Measurements from ENCODE around the gene DHCR24. TPM values are rescaled to one million over a fixed set of nuclear protein-coding genes. Genes with fewer than 3 reads are reported as not detected.
A peak's percentile ranks its signal among the peaks of the same experiment; 100 is the strongest.

Gene DHCR24
- total and polyA plus RNA-seq, 2 of the 13 experiments (the other 11 are each of a cell fraction or from before 2014, with no cell fraction given): 374 to 448 TPM

DNA sequence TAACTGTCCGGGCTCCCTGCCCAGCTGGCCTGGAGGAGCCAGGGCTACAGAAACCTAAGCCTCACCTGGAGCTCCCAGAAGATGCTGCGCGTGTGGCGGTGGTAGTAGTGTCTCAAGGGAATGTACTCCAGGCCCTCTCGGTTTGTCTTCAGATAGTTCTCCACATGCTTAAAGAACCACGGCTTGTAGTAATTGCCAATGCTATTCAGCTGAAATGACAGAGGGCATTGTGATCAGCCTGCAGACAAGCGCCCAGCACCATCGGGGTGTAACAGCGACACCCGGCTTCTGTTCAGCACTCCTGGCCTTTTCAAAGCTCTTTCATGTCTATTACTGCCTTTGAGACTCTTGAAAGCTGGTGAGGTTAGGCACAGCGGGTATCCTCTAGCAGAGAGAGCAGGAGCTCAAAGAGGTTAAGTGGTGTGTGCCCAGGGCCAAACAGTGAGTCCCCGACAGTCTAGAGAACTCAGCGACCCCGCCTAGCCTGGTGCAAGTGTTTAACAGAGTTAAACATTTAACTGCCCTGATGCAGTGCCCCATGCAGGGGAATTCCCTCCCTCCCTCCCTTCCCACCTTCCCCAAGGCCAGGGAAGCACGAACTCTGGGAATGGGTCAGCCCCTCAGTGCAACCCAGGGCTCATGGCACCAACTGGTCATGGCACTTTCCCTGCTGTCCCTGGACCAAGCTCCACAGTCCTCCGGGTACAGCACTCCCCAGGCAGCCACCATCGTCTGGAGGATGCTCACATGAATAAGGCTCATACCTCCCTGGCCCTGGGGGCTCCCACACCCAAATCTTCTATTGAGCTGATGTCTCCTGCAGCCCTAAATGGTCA, 21.5 kb downstream of the DHCR24 start (continued):
- TF ChIP-seq TAF15 (IDR thresholded peaks at IDR 0.05; ENCODE audit: low read depth, low read length, poor library complexity, severe bottlenecking) (no peak), ZNF550 (CRISPR knock-in tag; IDR thresholded peaks at IDR 0.05; ENCODE audit: borderline replicate concordance) (no peak), ZKSCAN5 (CRISPR knock-in tag; IDR thresholded peaks at IDR 0.05) (no peak), ZNF207 (IDR thresholded peaks at IDR 0.05; ENCODE audit: borderline replicate concordance) (no peak), HDAC1 (CRISPR knock-in tag; IDR thresholded peaks at IDR 0.05) (peak; percentile 74), NFYC (CRISPR knock-in tag; IDR thresholded peaks at IDR 0.05) (no peak), ZBTB7B (CRISPR knock-in tag; IDR thresholded peaks at IDR 0.05) (peak; percentile 83; the same call in 1 of the 2 replicates), ZFP90 (CRISPR knock-in tag; IDR thresholded peaks at IDR 0.05; ENCODE audit: borderline replicate concordance) (no peak), ZNF142 (CRISPR knock-in tag; IDR thresholded peaks at IDR 0.05) (no peak), PAWR (CRISPR knock-in tag; IDR thresholded peaks at IDR 0.05; ENCODE audit: borderline replicate concordance) (no peak), ONECUT2 (CRISPR knock-in tag; IDR thresholded peaks at IDR 0.05) (no peak), NBN (conservative IDR thresholded peaks at IDR 0.05) (no peak), LCORL (IDR thresholded peaks at IDR 0.05) (no peak), LCORL (CRISPR knock-in tag; IDR thresholded peaks at IDR 0.05) (peak; percentile 85), ZNF556 (CRISPR knock-in tag; IDR thresholded peaks at IDR 0.05; ENCODE audit: borderline replicate concordance) (peak; percentile 16; the same call in 1 of the 2 replicates), POGZ (CRISPR knock-in tag; IDR thresholded peaks at IDR 0.05) (peak; percentile 21; the same call in 1 of the 2 replicates), ZBTB44 (CRISPR knock-in tag; IDR thresholded peaks at IDR 0.05) (no peak), KLF15 (CRISPR knock-in tag; IDR thresholded peaks at IDR 0.05; ENCODE audit: borderline replicate concordance) (no peak), KAT7 (CRISPR knock-in tag; IDR thresholded peaks at IDR 0.05; ENCODE audit: borderline replicate concordance) (no peak; the same call in 1 of the 2 replicates), JUND (CRISPR knock-in tag; IDR thresholded peaks at IDR 0.05) (peak; percentile 39; the same call in 1 of the 2 replicates), HNF1B (CRISPR knock-in tag; IDR thresholded peaks at IDR 0.05) (peak; percentile 87)

Data from HepG2 (cell line).